Smooth muscle cell (in vitro differentiated cells): ENCODE measurements around the gene MS4A10. TPM values are rescaled to one million over a fixed set of nuclear protein-coding genes. Genes with fewer than 3 reads are reported as not detected.

Experiments used
- DNase-seq: peaks from one replicate; lab custom pipeline; 2025; ENCODE audit not compliant: unreplicated experiment; lab: John Stamatoyannopoulos, UW
- H2AFZ ChIP-seq: fragments of 200-600 bp; sonication (generic); 2 replicates; pipeline ENCODE4 v1.6.0; 2016; ENCODE audit warnings: antibody characterized with exemption, low read depth, mild to moderate bottlenecking
- H3F3A ChIP-seq: fragments of 200-600 bp; sonication (generic); 2 replicates; pipeline ENCODE4 v1.6.0; 2017; ENCODE audit warnings: antibody characterized with exemption, low read depth
- H3K27ac ChIP-seq: fragments of 200-600 bp; sonication (generic); 2 replicates; pipeline ENCODE4 v1.5.1; 2016; ENCODE audit warnings: low read depth, mild to moderate bottlenecking
- H3K27me3 ChIP-seq: fragments of 200-600 bp; sonication (generic); 2 replicates; pipeline ENCODE4 v1.6.1; 2016; ENCODE audit warnings: low read depth, mild to moderate bottlenecking
- H3K36me3 ChIP-seq: fragments of 200-600 bp; sonication (generic); 2 replicates; pipeline ENCODE4 v1.5.1; 2016; ENCODE audit warnings: low read depth
- H3K4me1 ChIP-seq: fragments of 200-600 bp; sonication (generic); 2 replicates; pipeline ENCODE4 v1.5.1; 2016; ENCODE audit warnings: low read depth
- H3K4me2 ChIP-seq: fragments of 200-600 bp; sonication (generic); 2 replicates; pipeline ENCODE4 v1.6.0; 2016; ENCODE audit warnings: mild to moderate bottlenecking
- H3K4me3 ChIP-seq: fragments of 200-600 bp; sonication (generic); 2 replicates; pipeline ENCODE4 v1.5.1; 2016; ENCODE audit warnings: mild to moderate bottlenecking
- H3K79me2 ChIP-seq: fragments of 200-600 bp; sonication (generic); 2 replicates; pipeline ENCODE4 v1.6.0; 2016; ENCODE audit warnings: low read depth, mild to moderate bottlenecking
- H3K9ac ChIP-seq: fragments of 200-600 bp; sonication (generic); 2 replicates; pipeline ENCODE4 v1.6.0; 2016; ENCODE audit warnings: low read depth
- H3K9me3 ChIP-seq: fragments of 200-600 bp; sonication (generic); replicated peaks from 2 replicates; pipeline ENCODE4 v1.5.1; 2016; ENCODE audit warnings: low read depth
- H4K20me1 ChIP-seq: fragments of 200-600 bp; sonication (generic); 2 replicates; pipeline ENCODE4 v1.6.0; 2016; ENCODE audit warnings: low read depth
- WGBS: methylation state at CpG from one replicate; pipeline ENCODE4 v1.1.7; 2016; ENCODE audit warnings: low lambda C conversion rate; 5-methylcytosine and 5-hydroxymethylcytosine counted together
- polyA plus RNA-seq: library from polyadenylated mRNA; unstranded; fragments of >200 nt; fragmentation: Nextera tagmentation; extraction: Ambion mirVana; gene quantifications from 2 replicates; pipeline ENCODE4 v1.2.1, GENCODE V29; 2016
- total RNA-seq: library from RNA; depleted of rRNA; stranded (reverse); fragments of >200 nt; gene quantifications from 2 replicates; pipeline ENCODE4 v1.2.3, GENCODE V29; 2014
- TF ChIP-seq, protein P1 (sequence below): fragments of 200-600 bp; sonication (generic); IDR thresholded peaks from 2 replicates; pipeline ENCODE4 v1.5.1; 2017; ENCODE audit warnings: borderline replicate concordance, mild to moderate bottlenecking, antibody characterized with exemption; ENCODE audit not compliant: insufficient read depth, poor library complexity, severe bottlenecking

The MS4A10 gene
- total and polyA plus RNA-seq, 2 experiments from 2014 or later, result not detected

DNA sequence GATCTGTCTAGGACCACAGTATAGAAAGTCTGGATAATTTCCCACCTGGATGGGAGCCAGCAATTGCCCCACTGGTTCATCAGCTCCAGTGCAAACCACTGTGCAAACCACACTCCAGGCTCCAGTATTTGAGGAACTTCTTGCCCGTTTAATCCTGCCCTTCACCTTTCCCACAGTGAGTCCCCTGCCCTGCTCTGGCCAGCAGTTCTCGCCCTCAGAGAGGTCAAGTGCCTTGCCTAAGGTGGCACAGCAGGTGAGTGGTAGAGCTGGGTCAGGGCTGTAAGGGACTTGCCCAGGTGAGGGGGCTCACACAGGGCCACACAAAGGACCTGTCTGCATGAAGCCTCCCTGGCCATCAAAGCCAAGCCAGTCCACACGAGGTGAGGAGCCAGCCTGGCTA is 24.1 kb downstream of the MS4A10 start:
- TF ChIP-seq, protein P1, sequence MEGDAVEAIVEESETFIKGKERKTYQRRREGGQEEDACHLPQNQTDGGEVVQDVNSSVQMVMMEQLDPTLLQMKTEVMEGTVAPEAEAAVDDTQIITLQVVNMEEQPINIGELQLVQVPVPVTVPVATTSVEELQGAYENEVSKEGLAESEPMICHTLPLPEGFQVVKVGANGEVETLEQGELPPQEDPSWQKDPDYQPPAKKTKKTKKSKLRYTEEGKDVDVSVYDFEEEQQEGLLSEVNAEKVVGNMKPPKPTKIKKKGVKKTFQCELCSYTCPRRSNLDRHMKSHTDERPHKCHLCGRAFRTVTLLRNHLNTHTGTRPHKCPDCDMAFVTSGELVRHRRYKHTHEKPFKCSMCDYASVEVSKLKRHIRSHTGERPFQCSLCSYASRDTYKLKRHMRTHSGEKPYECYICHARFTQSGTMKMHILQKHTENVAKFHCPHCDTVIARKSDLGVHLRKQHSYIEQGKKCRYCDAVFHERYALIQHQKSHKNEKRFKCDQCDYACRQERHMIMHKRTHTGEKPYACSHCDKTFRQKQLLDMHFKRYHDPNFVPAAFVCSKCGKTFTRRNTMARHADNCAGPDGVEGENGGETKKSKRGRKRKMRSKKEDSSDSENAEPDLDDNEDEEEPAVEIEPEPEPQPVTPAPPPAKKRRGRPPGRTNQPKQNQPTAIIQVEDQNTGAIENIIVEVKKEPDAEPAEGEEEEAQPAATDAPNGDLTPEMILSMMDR, result no peak
- Histone ChIP-seq H3K36me3 (no peaks in the 10 kb centered on the region), H3K79me2 (no peaks in the 10 kb centered on the region), H3K4me3 (no peak overlapping the region), H3K27ac (no peak overlapping the region), H3K9ac (no peak overlapping the region), H3K4me1 (no peaks in the 10 kb centered on the region), H4K20me1 (no peaks in the 10 kb centered on the region), H3K9me3 (no peaks in the 10 kb centered on the region), H3K27me3 (no peaks in the 10 kb centered on the region), H3K4me2 (no peak overlapping the region), H3F3A (no peaks in the 10 kb centered on the region), H2AFZ (no peak overlapping the region)
- DNase-seq, result no peak
- WGBS, result 70% methylated on average over 3 of the region's 3 CpGs

- TF ChIP-seq, protein P1, result no peak
- Histone ChIP-seq H3K27me3 (no peaks in the 10 kb centered on the region), H3K9me3 (no peaks in the 10 kb centered on the region), H4K20me1 (no peaks in the 10 kb centered on the region), H3K4me1 (no peaks in the 10 kb centered on the region), H3K9ac (no peak overlapping the region), H3K36me3 (no peaks in the 10 kb centered on the region), H3K4me2 (no peak overlapping the region), H3F3A (no peaks in the 10 kb centered on the region), H3K79me2 (no peaks in the 10 kb centered on the region), H3K27ac (no peak overlapping the region), H3K4me3 (no peak overlapping the region), H2AFZ (no peak overlapping the region)
- no peak for DNase-seq
- WGBS, result 91% methylated on average over 11 of the region's 11 CpGs
Measured at GRCh38 chr11:60809691-60810090, 24.6 kb downstream of the MS4A10 start.

- no peaks in the 10 kb centered on the region for H3K79me2 ChIP-seq
- no peaks in the 10 kb centered on the region for H3K4me1 ChIP-seq
- H3F3A ChIP-seq, result no peaks in the 10 kb centered on the region
- no peak overlapping the region for H2AFZ ChIP-seq
- DNase-seq, result no peak
- H3K27ac ChIP-seq, result no peak overlapping the region
- H3K9me3 ChIP-seq, result no peaks in the 10 kb centered on the region
- no peak overlapping the region for H3K4me3 ChIP-seq
- no peak overlapping the region for H3K9ac ChIP-seq
- no peak overlapping the region for H3K4me2 ChIP-seq
- H4K20me1 ChIP-seq, result no peaks in the 10 kb centered on the region
- WGBS, result 85% methylated on average over 4 of the region's 4 CpGs
- TF ChIP-seq, protein P1, result no peak
- no peaks in the 10 kb centered on the region for H3K36me3 ChIP-seq
- no peaks in the 10 kb centered on the region for H3K27me3 ChIP-seq
Measured at GRCh38 chr11:60810151-60810550, 25.0 kb downstream of the MS4A10 start.

DNA sequence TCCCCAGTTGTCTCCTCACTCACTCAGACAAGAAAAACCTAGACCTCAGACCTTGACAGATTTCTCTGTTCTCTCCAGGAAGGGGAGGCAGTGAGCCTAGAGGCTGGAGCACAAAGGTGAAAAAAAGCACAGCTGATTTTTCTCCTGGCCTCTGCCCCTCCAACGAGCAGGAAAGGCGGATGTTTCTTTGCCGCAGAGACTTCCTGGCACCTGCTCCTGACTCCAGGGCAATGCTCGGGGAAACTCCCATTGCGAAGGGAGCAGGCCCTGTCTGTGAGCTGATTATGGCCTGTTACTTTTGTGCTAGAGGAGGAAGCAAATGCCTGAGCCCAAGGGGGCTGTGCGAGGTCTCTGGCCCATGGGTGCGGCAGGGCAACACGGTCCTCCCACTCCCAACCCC is 25.4 kb downstream of the MS4A10 start:
- H3K4me1 ChIP-seq, result no peaks in the 10 kb centered on the region
- no peaks in the 10 kb centered on the region for H3K9me3 ChIP-seq
- H3K79me2 ChIP-seq, result no peaks in the 10 kb centered on the region
- no peaks in the 10 kb centered on the region for H4K20me1 ChIP-seq
- H3K27me3 ChIP-seq, result no peaks in the 10 kb centered on the region
- no peak overlapping the region for H3K4me2 ChIP-seq
- H3K9ac ChIP-seq, result no peak overlapping the region
- no peaks in the 10 kb centered on the region for H3K36me3 ChIP-seq
- no peak overlapping the region for H3K4me3 ChIP-seq
- H3F3A ChIP-seq, result no peaks in the 10 kb centered on the region
- WGBS, result 78% methylated on average over 8 of the region's 8 CpGs
- H2AFZ ChIP-seq, result no peak overlapping the region
- TF ChIP-seq, protein P1, result no peak
- H3K27ac ChIP-seq, result no peak overlapping the region
- no peak for DNase-seq
